Liver (tissue), 3 donors: ENCODE data around the gene EP400.

Source experiments
- CTCF ChIP-seq: fragments of 150-350 bp; IDR thresholded peaks from 2 replicates; pipeline ENCODE4 v1.5.1; 2017; ENCODE audit warnings: improper control_type of control experiment, low read depth, low read length; ENCODE audit not compliant: missing input control
- EGR1 ChIP-seq, 2 donors: IDR thresholded peaks; 2 replicates each; pipeline ENCODE4 v1.6.1; 2016 to 2018; ENCODE audit warnings: antibody characterized with exemption in 2 of 2, low read depth in 2 of 2
- donor health status: healthy.
- donor health status: healthy.

- TF ChIP-seq CTCF: no peak
- no peak for TF ChIP-seq EGR1 (IDR thresholded peaks at IDR 0.05; ENCODE audit: low read depth in 2 of 2)
These were observed 9.6 kb upstream of the EP400 start for GRCh38 chr12:131940141-131940547.
